SK-N-SH (cell line): Measurements from ENCODE around the gene PGBD2. TPM values are rescaled to one million over a fixed set of nuclear protein-coding genes. Genes with fewer than 3 reads are reported as not detected.
A peak's percentile ranks its signal among the peaks of the same experiment; 100 is the strongest.
"Not testable (repeated sequence)": the region's sequence is repeated elsewhere in the genome, so short reads cannot be mapped to it uniquely, and the experiment has no call there.

ENCODE experiments used
- CTCF ChIA-PET: fragments of 300-600, 350-600 bp; formaldehyde crosslinking; extraction: SDS; loops from one replicate; lab custom pipeline; 2021; lab: Yijun Ruan, JAX
- POLR2A ChIA-PET: fragments of 350-600 bp; sonication (Branson Sonifier 250); formaldehyde crosslinking; extraction: SDS; loops from one replicate; lab custom pipeline; 2020; ENCODE audit warnings: antibody characterized with exemption, inconsistent platforms; lab: Yijun Ruan, JAX
- DNase-seq: peaks from one replicate; pipeline ENCODE4 v3.0.0; 2012
- H2AFZ ChIP-seq: fragments of 200-600 bp; sonication (generic); 2 replicates; pipeline ENCODE4 v1.8.1; 2016; ENCODE audit warnings: antibody characterized with exemption, mild to moderate bottlenecking, low read depth
- H3F3A ChIP-seq: fragments of 200-600 bp; sonication (generic); replicated peaks from 2 replicates; pipeline ENCODE3; 2016; ENCODE audit warnings: antibody characterized with exemption, mild to moderate bottlenecking; ENCODE audit not compliant: insufficient read depth
- H3K27ac ChIP-seq, 2 experiments: fragments of 200-500 bp in 1 of 2; fragments of 200-600 bp in 1 of 2; sonication (Bioruptor generic) in 1 of 2; sonication (generic), shearing (Covaris generic) in 1 of 2; 2 replicates each; pipeline versions ENCODE4 v1.5.1 to v1.6.1; 2014 to 2016; ENCODE audit warnings: low read depth in 2 of 2, inconsistent platforms in 1 of 2, low read length in 1 of 2, mild to moderate bottlenecking in 1 of 2, mixed read lengths in 1 of 2
- H3K27me3 ChIP-seq: fragments of 200-600 bp; sonication (generic), shearing (Covaris generic); 2 replicates; pipeline ENCODE4 v1.6.1; 2016; ENCODE audit warnings: mixed run types; ENCODE audit not compliant: insufficient read depth
- H3K36me3 ChIP-seq, 2 experiments: fragments of 200-500 bp in 1 of 2; fragments of 200-600 bp in 1 of 2; sonication (Bioruptor generic) in 1 of 2; sonication (generic) in 1 of 2; replicated peaks in 1 of 2; 2 replicates each; pipeline versions ENCODE3 to v1.5.1; 2014 to 2016; ENCODE audit warnings: low read length in 1 of 2, mild to moderate bottlenecking in 1 of 2; ENCODE audit not compliant: insufficient read depth in 2 of 2, control insufficient read depth in 1 of 2
- H3K4me1 ChIP-seq, 2 experiments: fragments of 200-500 bp in 1 of 2; fragments of 200-600 bp in 1 of 2; sonication (Bioruptor generic) in 1 of 2; sonication (generic), shearing (Covaris generic) in 1 of 2; 2 replicates each; pipeline versions ENCODE4 v1.5.1 to v1.6.1; 2014 to 2016; ENCODE audit warnings: low read depth in 1 of 2, low read length in 1 of 2, mixed run types in 1 of 2; ENCODE audit not compliant: insufficient read depth in 2 of 2, control insufficient read depth in 1 of 2
- H3K4me2 ChIP-seq: fragments of 200-600 bp; sonication (generic), shearing (Covaris generic); 2 replicates; pipeline ENCODE4 v1.6.1; 2017; ENCODE audit warnings: mixed run types
- H3K4me3 ChIP-seq, 2 experiments: fragments of 200-500 bp in 1 of 2; fragments of 200-600 bp in 1 of 2; sonication (Bioruptor generic) in 1 of 2; sonication (generic), shearing (Covaris generic) in 1 of 2; 2 replicates each; pipeline versions ENCODE4 v1.5.1 to v1.8.1; 2014 to 2016; ENCODE audit warnings: low read depth in 2 of 2, inconsistent platforms in 1 of 2, low read length in 1 of 2, mild to moderate bottlenecking in 1 of 2, mixed read lengths in 1 of 2, moderate library complexity in 1 of 2
- H3K79me2 ChIP-seq: fragments of 200-600 bp; sonication (generic); 2 replicates; pipeline ENCODE4 v1.8.1; 2017; ENCODE audit warnings: mild to moderate bottlenecking; ENCODE audit not compliant: insufficient read depth
- H3K9ac ChIP-seq: fragments of 200-600 bp; sonication (generic); 2 replicates; pipeline ENCODE4 v1.6.1; 2017; ENCODE audit warnings: mixed run types
- H3K9me2 ChIP-seq: fragments of 200-600 bp; sonication (generic); 2 replicates; pipeline ENCODE4 v1.6.1; 2017; ENCODE audit warnings: mixed run types
- H3K9me3 ChIP-seq: fragments of 200-600 bp; sonication (generic); 2 replicates; pipeline ENCODE4 v1.6.1; 2017; ENCODE audit warnings: mixed run types, mild to moderate bottlenecking, moderate library complexity
- H4K20me1 ChIP-seq: fragments of 200-600 bp; sonication (generic); 2 replicates; pipeline ENCODE4 v1.6.1; 2017; ENCODE audit warnings: mild to moderate bottlenecking, mixed run types; ENCODE audit not compliant: insufficient read depth
- NRF1 ChIP-seq: IDR thresholded peaks from 2 replicates; pipeline ENCODE4 v1.6.1; 2012; ENCODE audit warnings: low read depth, mild to moderate bottlenecking, low read length
- WGBS: methylation state at CpG from one replicate; pipeline ENCODE4 v1.1.6; 2017; ENCODE audit warnings: low lambda C conversion rate; 5-methylcytosine and 5-hydroxymethylcytosine counted together
- polyA plus RNA-seq, 3 experiments: library from polyadenylated mRNA; depleted of rRNA; stranded (reverse); fragments of >200 nt; gene quantifications; 2 replicates each; pipeline ENCODE4 v1.2.3, GENCODE V29; 2012

The PGBD2 gene
- polyA plus RNA-seq, 1 of the 3 experiments (the other 2 are of a cell fraction): 6.4 TPM

DNA sequence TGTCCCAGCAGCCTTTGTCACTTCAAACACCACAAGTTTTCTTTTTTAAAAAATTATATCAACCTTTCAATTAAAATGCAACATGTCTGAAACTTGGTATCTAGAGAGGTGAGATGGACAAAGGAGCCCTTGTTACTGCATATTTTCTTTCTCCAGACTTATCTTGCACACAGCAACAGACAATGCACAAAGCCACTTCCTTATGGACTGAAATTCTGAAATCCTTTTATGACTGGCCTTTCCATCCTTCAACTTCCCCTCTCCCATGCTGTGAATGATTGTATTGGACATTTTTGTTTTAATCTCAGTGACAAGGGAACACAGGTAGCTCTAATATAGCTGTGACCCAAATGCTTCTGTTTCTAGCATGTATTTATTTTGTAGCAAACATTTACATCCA, 22.1 kb downstream of the PGBD2 start:
- peaks cover 21% of the 10 kb centered on the region for H3F3A ChIP-seq
- H4K20me1 ChIP-seq, H3K9ac ChIP-seq, H3K4me3 ChIP-seq, POLR2A ChIA-PET, H3K27me3 ChIP-seq, H3K4me2 ChIP-seq, H3K79me2 ChIP-seq, H3K9me3 ChIP-seq, H3K36me3 ChIP-seq, H3K9me2 ChIP-seq, DNase-seq: not testable (repeated sequence)
- H3K27ac ChIP-seq: peak overlapping the region; percentile 5 to 87; a peak in 3 of 4 replicates
- H2AFZ ChIP-seq: 0 out of 2 replicates have a peak overlapping the region, but pooled peaks have one; percentile 45
- CTCF ChIA-PET: interaction anchor here (1.1 to 1.9 kb wide), 2 partner anchors 21 to 86 kb away, joined by 3 to 4 read pairs; no protein-coding TSS in a partner anchor
- peaks cover 9 to 15% of the 10 kb centered on the region in 2 experiments for H3K4me1 ChIP-seq

- DNase-seq, H3K27ac ChIP-seq, CTCF ChIA-PET, H3K79me2 ChIP-seq, H3K36me3 ChIP-seq, H3K9me2 ChIP-seq, H3K4me3 ChIP-seq, H3K9me3 ChIP-seq, H2AFZ ChIP-seq, H3K27me3 ChIP-seq, H4K20me1 ChIP-seq, H3K4me2 ChIP-seq, POLR2A ChIA-PET, H3K9ac ChIP-seq: not testable (repeated sequence)
- Histone ChIP-seq H3K4me1 (peaks cover 7 to 15% of the 10 kb centered on the region in 2 experiments), H3F3A (peaks cover 21% of the 10 kb centered on the region)
- 95% methylated on average over 4 of the region's 4 CpGs for whole genome bisulfite sequencing
Measured at GRCh38 chr1:248930037-248930436, 24.0 kb downstream of the PGBD2 start.

DNA sequence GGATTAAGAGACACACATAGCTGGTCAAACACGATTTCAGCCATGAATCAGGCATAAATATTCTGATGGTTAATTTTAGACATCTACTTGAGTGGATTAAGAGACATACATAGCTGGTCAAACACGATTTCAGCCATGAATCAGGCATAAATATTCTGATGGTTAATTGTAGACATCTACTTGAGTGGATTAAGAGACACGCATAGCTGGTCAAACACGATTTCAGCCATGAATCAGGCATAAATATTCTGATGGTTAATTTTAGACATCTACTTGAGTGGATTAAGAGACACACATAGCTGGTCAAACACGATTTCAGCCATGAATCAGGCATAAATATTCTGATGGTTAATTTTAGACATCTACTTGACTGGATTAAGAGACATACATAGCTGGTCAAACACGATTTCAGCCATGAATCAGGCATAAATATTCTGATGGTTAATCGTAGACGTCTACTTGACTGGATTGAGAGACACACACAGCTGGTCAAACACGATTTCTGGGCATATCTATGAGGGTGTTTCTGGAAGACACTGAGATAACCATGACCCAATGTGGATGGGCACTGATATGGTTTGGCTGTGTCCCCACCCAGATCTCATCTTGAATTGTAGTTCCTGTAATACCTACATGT, 32.3 kb downstream of the PGBD2 start:
- H3K27me3 ChIP-seq, H3K9ac ChIP-seq, H3K4me3 ChIP-seq, H3K9me2 ChIP-seq, H3K9me3 ChIP-seq, H3K79me2 ChIP-seq, H3K27ac ChIP-seq, CTCF ChIA-PET, H3K36me3 ChIP-seq, H3K4me1 ChIP-seq, H2AFZ ChIP-seq, DNase-seq, POLR2A ChIA-PET, H3F3A ChIP-seq, H3K4me2 ChIP-seq, H4K20me1 ChIP-seq: not testable (repeated sequence)
- WGBS: 38% methylated on average over 5 of the region's 9 CpGs

DNA sequence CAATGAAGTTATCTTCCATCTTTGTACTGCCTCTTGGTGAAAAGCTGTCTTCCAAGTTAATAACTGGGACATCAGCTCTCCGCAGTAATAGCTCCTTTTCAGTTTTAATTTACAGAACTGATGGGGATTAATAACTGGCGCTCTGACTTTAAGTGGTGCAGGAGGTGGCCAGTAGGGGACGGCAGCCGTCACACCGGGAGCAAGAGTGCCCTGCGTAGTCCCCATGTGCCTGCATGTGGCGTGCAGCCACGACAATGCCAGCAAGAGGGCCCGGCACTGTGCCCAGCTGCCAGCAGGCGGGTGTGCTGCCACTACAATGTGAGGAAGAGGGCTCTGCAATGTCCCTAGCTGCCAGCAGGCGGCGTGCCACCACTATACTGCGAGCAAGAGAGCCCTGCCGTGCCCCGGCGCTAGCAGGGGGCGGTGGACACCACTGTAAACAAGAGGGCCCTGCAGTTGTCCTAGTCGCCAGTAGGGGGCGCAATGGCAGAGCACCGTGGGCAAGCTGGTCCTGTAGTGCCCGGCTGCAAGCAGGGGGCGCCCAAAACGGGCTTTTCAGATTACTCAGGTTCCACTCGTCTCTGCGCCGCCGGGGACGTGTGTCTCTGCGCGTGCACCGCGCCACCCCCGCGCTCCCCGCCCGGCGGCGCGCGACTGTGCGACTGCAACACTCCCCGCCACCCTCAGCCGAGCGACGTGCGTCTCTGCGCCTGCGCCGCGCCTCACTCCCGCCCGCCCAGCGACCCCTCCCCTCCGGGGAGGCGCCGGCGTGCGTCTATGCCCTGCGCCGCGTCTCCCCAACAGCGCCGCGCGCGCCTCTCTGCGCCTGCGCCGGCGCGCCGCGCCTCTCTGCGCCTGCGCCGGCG, 38.3 kb downstream of the PGBD2 start:
- H3K9ac ChIP-seq, H3K4me1 ChIP-seq, H3K36me3 ChIP-seq, H3K4me3 ChIP-seq, H3K9me2 ChIP-seq, H4K20me1 ChIP-seq, POLR2A ChIA-PET, DNase-seq, H3K9me3 ChIP-seq, H3F3A ChIP-seq, H2AFZ ChIP-seq, H3K79me2 ChIP-seq, H3K27me3 ChIP-seq, H3K4me2 ChIP-seq, H3K27ac ChIP-seq, CTCF ChIA-PET: not testable (repeated sequence)
- 78% methylated on average over 42 of the region's 77 CpGs for WGBS
- TF ChIP-seq NRF1: peak; percentile 36; the same call in 1 of the 2 replicates

- H2AFZ ChIP-seq, CTCF ChIA-PET, H3F3A ChIP-seq, H3K36me3 ChIP-seq, H3K4me3 ChIP-seq, H3K4me2 ChIP-seq, H3K27ac ChIP-seq, H3K9ac ChIP-seq, H3K9me2 ChIP-seq, DNase-seq, H4K20me1 ChIP-seq, H3K9me3 ChIP-seq, POLR2A ChIA-PET, H3K79me2 ChIP-seq, H3K4me1 ChIP-seq, H3K27me3 ChIP-seq: not testable (repeated sequence)
- WGBS: 95% methylated on average over 27 of the region's 33 CpGs
Measured at GRCh38 chr1:248945000-248945423, 39.0 kb downstream of the PGBD2 start.

DNA sequence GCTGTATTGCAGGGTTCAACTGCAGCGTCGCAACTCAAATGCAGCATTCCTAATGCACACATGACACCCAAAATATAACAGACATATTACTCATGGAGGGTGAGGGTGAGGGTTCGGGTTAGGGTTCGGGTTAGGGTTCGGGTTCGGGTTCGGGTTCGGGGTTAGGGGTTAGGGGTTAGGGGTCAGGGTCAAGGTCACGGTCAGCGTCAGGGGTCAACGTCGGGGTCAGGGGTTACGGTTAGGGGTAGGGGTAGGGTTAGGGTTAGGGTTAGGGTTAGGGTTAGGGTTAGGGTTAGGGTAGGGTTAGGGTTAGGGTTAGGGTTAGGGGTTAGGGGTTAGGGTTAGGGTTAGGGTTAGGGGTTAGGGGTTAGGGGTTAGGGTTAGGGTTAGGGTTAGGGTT, 39.4 kb downstream of the PGBD2 start:
- WGBS: 75% methylated on average over 11 of the region's 13 CpGs
- H3K9ac ChIP-seq, H3K4me2 ChIP-seq, H3F3A ChIP-seq, H3K27ac ChIP-seq, POLR2A ChIA-PET, CTCF ChIA-PET, H3K9me2 ChIP-seq, H3K27me3 ChIP-seq, H3K36me3 ChIP-seq, H3K9me3 ChIP-seq, H3K4me3 ChIP-seq, H2AFZ ChIP-seq, H3K4me1 ChIP-seq, DNase-seq, H3K79me2 ChIP-seq, H4K20me1 ChIP-seq: not testable (repeated sequence)
